CD4-positive, alpha-beta T cell treated with Interleukin-17A for 4 hours (primary cell): ENCODE results near the gene MPIG6B.
A peak's percentile ranks its signal among the peaks of the same experiment; 100 is the strongest.

Source experiments
- DNase-seq: peaks from one replicate; pipeline ENCODE4 v3.0.0-alpha.2; 2020; ENCODE audit warnings: mixed read lengths

Gene MPIG6B

DNA sequence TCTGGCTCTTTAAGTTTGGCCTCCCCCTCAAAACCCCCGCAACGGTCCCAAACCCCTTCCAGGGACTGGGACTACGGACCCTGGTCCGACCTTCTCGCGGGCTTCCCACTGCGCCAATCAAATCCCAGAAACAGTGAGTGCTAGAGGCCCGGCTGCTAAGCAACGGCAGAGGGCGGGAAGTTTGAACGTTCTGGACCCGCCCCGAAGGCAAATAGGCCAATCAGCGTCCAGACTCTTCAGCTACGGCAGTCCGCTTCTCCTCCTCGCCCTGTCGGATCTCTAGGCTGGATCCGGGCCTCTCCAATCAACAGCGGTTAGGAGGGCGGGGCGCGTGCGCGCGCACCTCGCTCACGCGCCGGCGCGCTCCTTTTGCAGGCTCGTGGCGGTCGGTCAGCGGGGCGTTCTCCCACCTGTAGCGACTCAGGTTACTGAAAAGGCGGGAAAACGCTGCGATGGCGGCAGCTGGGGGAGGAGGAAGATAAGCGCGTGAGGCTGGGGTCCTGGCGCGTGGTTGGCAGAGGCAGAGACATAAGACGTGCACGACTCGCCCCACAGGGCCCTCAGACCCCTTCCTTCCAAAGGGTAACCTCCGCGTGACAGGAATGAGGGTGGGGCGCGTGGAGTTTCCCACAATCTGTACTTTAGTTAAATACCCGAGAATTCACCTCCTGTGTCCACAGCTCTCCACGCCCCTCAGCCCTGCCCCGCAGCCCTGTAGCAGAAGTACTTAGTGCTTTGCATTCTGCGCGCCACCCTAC, 16.6 kb downstream of the MPIG6B start, which contains the start of gene MSH5:
TSS of gene MSH5 (plus strand) at position 367 of the 758 bp plus-strand sequence. CDS start 462 bp downstream, outside the sequence.
- DNase-seq, result peak; percentile 95

DNA sequence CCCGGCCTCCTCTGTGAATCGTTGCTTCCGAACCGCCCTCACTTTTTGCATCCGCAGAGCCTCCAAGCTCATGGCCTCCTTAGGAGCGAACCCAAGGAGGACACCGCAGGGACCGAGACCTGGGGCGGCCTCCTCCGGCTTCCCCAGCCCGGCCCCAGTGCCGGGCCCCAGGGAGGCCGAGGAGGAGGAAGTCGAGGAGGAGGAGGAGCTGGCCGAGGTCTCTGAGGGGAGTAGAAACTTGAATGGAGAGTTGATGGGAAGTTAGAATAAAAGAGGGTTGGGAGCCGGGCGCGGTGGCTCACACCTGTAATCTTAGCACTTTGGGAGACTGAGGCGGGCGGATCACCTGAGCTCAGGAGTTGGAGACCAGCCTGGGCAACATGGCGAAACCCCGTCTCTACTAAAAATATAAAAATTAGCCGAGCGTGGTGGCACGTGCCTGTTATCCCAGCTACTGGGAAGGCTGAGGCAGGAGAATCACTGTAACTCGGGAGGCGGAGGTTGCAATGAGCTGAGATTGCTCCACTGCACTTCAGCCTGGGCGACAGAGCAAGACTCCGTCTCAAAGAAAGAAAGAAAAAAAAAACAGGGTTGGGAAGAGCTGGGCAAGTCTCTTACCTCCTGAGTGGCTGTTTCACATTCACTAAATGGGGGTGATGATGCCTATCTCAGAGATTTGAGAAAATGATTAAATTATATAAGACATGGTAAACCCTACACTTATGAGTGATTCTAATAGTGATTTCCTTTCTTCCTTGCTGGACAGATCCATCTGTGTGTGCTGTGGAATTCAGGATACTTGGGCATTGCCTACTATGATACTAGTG, 17.4 kb downstream of the MPIG6B start:
- no peak for DNase-seq

DNA sequence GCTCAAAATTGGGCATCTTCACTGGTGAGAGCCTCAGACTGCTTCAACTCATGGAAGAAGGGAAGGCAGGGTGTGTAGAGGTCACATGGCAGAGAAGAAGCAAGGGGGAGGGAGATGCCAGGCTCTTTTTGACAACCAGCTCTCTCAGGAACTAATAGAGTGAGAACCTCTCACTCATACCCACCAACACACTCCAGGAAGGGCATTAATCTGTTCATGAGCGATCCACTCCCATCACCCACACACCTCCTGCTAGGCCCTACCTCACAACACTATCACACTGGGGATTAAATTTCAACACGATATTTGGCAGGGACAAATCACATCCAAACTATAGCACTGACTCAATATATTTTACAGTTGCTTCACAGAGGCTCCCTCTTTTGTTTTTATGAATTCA, 18.6 kb downstream of the MPIG6B start:
- no peak for DNase-seq

DNA sequence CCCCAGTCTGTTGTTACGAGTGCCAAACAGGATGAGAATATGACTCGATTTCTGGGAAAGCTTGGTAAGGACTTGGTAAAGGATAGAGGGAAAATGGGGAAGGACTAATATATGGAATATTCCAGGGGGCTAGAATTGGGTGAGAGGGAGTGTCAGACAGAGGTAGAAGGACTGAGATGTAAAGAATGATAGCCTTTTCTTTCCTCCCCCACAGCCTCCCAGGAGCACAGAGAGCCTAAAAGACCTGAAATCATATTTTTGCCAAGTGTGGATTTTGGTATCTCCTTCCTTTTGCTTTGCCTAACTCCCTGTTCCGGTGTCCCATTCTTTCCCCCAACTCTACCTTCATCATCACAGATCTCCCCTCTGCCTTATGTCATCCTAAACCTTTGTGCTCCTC, 19.7 kb downstream of the MPIG6B start:
- no peak for DNase-seq

DNA sequence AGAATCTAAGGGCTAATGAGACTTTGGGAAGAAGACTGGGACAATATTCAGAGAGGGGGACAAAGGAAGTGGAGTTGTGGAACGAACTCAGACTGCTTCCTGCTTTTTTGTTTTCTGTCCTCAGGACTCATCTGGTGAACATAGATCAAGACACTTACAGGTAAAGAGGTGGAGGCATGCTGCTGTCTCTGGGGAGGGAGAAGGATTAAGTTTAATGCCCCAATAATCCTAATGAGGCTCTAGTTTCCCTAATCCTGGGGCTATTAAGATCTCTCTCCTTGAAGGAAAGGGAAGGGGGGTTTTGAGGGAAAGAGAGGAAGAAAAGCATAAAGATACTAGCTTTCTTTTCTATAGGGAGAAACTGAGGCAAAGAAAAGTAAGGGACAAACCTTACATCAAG, 21.2 kb downstream of the MPIG6B start:
- no peak for DNase-seq

DNA sequence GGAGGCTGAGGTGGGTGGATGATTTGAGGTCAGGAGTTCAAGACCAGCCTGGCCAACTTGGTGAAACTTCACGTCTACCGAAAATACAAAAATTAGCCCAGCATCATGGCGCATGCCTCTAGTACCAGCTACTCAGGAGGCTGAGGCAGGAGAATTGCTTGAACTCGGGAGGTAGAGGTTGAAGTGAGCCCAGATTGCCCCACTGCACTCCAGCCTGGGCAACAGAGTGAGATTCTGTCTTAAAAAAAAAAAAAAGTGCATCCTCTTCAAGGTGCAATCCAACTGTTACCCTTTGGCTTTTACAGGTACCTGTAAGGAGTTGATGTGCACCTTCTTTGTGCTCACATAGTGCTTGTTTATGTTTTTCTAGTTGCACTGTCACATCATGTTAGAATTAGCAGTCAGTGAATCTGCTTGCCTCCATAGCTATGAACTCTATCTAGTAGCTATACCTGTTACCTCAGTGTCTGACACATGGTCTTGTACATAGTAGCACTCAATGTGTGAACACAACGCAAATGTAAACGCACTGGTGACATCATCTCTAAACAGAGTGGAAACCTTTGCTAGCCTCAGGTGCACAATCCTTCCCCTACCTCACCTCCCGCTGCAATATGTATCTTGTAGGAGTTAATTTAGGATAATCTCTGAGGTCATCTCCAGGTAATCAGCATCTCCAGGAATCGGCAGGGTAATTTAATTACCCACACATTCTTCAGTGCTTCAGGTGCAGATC, 26.3 kb downstream of the MPIG6B start:
- no peak for DNase-seq

DNA sequence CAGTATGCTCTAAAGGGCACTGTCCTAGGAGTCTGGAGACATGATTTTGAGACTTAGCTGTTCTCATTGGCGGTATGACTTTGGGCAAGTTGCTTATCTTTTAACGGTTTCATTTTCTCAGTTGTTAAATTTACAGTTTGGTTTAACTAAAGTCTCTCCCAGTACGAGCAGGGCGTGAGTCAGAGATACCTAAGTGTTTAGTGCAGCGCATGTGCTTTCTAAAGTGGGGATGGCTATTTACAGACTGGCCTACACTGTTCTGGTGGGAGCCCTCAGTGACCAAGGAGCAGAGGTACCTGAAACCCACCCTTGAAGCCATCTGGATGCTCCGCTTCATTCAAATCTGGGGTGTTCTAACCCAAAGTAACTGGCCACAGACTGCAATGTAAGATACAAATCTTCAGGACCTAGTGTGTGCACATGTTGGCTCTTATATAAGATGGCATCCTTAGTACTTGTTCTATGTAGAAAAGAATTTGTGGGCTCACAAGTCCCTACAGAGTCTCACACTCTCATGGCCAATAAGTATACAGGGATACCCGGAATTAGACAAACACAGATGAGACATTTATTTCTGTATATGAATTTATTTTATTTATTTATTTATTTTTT, 27.3 kb downstream of the MPIG6B start:
- no peak for DNase-seq

DNA sequence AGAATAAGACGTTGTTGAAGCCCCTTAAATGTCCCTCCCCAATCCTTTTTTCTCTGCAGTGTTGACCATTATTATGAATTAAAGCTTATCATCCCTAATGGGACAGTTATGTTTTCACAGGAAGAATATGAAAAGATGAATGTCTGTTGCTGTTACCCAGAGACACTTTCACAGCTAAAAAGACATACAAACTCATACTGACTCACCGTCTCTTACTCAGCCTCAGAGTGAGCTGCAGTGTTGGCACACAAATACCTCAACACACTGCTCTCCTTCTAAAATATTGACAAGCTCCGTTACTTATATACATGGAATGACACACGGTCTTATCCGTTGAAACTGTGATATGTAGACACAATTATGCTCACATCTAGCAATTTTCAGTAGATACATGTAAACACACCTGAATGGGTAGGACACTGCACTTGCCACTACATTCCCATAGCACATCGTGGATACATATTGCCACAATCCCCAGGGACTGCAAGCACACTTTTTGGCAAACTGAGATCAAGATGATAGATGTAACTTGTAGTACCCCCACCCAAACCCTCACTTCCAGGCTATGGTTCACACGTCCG, 29.7 kb downstream of the MPIG6B start:
- DNase-seq, result no peak

DNA sequence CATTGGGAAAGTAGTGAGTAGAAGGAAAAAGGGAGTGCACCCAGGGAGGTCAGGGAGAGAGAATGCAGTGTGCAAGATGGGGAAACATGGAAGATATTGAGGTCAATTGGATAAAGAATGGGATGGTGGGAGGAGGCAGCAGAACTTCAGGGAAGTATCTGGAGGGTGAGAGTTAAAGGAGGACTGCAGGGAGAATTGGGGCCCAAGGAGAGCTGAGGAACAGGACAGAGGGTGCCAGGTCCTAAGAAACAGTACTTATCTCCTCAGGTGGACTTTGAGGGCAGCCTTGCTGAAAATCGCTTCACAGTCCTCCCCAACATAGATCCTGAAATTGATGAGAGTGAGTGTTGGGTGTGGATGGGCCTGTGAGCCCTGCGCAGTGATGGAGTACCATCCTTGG, 35.1 kb downstream of the MPIG6B start:
- no peak for DNase-seq

DNA sequence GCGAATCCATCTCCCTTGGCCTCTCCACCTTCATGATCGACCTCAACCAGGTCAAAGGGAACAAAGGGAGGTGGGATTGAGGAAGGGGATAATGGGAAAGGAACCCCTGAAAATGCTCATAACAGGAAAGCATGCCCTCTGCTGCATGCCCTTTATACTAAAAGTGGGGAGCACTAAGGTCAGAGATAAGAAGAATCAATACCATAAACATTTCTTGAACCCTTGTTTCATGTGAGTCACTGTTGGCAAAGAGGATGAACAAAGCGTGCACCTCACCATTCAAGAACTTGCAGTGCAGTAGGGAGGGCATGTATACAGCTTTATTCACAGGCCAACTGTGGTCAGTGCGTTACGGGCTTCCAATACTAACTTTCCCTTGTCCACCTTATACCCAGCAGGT, 37.6 kb downstream of the MPIG6B start:
- no peak for DNase-seq

DNA sequence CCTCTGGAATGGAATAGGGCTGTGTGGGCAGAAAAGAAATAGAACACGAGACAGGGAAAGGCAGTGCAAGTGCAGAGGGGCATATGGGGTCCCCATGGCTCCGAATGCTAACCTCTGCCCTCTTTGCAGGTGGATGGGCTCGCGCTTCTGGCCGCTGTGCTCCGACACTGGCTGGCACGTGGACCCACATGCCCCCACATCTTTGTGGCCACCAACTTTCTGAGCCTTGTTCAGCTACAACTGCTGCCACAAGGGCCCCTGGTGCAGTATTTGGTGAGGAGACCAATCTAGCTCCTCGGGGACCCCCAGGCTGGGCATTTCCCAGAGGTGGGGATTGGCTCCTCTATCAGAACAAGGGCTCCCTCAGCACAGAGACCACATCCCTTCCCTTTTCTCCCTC, 38.2 kb downstream of the MPIG6B start:
- DNase-seq, result no peak

DNA sequence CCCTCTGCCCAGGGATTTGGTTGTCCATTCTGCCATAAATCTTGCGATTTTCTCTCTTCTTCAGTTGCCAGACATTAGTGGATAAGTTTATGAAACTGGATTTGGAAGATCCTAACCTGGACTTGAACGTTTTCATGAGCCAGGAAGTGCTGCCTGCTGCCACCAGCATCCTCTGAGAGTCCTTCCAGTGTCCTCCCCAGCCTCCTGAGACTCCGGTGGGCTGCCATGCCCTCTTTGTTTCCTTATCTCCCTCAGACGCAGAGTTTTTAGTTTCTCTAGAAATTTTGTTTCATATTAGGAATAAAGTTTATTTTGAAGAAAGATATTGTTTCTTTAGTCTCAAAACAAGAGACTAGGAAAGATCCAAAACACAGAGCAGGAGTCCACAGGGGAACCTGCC, 39.2 kb downstream of the MPIG6B start, which contains the start of gene SAPCD1:
TSS of gene SAPCD1 (plus strand) at position 301 of the 400 bp plus-strand sequence. CDS start 399 bp downstream, outside the sequence.
- DNase-seq, result no peak

DNA sequence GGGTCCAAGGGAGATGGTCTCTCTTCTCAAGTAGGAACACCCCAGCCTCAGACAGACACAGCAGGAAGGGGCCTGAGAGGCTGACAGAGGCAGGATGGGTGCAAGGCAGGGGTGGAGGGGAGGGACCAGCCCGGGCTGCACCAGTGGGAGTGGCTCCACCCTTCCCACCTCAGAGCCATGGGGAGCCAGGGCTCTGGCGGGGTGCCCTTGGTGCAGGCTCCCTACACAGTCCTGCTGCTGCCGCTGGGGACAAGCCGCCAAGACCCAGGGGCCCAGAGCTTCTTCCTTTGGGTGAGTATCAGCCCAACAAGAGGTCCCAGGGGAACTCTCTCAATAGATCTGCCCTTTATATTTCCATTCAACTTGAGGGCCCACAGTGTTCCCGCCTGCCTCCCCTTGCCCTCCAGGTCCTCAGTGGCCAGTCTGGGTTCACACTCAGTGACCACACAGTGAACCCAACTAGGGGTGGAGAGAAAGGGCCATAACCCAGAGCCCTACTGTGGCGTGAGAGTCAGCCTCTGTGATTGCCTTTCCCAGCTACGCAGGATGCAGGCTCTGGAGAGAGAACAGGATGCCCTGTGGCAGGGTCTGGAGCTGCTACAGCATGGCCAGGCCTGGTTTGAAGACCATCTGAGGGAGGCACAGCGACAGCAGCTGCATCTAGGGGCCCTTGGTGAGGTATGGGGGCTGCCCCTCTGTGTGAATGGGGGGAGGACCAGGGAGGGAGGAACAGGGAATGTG, 39.9 kb downstream of the MPIG6B start:
- DNase-seq, result no peak

DNA sequence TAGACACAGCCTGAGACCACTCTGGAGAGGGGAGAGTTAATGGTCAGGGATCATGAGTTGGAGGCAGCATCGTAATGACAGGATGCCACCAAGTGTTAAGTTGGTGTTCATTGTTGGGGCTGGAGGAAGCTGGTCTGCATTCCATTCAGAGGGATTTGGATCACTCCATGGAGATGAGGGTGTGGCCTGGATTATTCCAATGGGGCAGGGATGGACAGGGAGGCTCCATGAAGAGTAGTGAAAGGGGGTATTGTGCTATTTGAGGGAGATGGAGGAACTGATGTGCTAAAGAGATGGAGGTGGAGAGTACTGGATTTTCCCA, 40.4 kb downstream of the MPIG6B start:
- no peak for DNase-seq

DNA sequence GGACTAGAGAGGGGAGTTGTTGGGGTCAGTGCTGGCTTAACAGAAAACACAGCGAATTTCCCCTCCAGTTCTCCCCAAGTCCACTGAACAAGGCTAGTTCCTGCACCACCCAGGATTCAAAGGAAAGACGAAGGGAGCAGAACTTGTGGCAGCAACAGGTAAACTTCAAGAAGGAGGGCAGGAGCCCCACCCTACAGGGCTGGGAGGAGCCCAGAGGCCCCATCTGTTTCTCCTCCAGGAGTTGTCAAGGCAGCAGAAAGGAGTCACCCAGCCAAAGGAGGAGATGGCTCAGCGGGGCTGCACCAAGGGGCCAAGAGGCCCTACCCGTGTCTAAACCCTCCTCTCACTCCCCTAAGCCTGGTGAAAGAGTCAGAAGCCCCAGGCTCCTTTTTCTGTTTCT, 41.0 kb downstream of the MPIG6B start:
- no peak for DNase-seq

DNA sequence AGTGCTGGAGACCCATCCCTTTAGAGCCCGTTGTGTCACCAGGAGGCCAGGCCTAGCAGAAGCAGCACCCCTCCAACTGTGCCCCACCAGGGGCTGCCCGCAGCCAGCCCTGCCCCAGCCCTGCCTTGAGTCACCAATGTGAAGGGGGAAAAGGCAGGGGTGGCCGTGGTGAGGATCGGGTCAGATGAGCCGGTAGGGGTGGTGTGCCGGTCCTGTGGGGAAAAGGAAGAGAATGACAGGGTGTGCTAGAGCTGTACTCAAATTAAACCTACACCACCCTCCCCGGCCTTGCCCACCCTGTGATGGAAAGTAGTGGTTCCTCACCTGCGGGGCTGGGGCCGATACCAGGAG, 42.4 kb downstream of the MPIG6B start:
- DNase-seq, result no peak

DNA sequence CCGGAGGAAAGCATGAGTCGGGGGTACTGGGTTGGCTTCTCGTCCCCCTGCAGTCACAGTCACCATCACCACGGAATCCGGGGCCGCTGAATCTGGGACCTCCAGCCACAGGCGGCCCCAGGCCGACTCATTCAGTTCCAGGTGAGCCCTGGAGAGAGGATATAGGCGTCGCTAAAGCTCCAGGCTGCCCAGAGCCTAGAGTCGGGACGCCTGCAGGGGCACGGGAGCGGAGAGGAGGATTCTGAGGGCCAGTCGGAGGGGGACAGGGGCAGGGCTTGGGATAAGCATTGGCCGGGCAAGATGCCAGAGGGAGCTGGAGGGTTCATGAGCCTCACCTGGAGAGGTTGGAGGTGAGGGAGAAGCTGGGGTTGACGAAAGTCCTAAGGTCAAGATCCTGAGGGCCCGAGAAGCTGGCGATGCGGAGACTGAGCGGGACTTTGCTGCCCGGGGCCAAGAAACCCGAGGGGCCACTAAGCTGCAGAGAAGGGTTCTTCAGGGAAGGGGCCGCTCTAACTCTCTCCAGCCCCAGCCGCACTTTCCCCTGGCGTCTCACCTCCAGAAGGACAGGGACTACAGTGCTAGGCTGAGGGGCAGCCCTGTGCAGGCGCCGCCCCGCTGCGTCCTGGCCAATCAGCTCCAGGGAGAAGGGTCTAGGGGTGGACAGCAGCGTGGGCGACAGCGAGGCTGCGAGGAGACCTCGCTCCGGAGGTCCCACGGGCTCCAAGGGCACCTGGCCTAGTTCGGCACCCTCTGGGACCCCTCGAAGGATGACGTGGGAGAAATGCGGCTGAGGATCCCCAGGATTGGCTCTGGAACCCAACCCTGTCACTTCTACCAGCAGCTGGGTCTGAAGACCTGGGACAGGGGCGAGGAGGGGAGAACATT, 43.0 kb downstream of the MPIG6B start:
- DNase-seq, result no peak

DNA sequence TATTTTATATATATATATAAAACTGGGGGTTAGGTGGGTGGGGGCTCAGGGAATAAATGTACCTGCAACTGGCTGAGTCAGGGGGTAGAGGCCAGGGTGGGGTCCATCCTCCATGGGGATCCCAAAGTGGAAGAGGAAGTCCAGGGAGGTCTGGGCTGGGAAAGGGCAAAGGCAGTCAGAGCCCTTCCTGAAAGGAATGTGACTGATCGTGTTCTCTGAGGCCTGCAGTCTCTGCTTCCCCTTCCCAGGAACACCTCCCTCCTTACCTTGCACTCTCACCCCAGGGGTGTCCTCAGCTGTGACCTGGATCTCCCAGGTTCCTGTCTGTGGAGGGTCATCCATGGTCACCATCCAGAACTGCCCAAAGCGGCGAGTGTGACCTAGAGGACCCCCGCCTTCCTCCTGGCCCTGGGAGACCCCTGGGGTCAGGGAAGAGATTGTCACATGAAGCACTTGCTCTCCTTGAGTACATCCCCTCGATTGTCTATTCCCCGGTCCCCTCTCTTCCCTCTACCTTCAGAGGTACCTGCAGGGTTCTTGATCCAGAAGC, 44.0 kb downstream of the MPIG6B start:
- DNase-seq, result no peak

DNA sequence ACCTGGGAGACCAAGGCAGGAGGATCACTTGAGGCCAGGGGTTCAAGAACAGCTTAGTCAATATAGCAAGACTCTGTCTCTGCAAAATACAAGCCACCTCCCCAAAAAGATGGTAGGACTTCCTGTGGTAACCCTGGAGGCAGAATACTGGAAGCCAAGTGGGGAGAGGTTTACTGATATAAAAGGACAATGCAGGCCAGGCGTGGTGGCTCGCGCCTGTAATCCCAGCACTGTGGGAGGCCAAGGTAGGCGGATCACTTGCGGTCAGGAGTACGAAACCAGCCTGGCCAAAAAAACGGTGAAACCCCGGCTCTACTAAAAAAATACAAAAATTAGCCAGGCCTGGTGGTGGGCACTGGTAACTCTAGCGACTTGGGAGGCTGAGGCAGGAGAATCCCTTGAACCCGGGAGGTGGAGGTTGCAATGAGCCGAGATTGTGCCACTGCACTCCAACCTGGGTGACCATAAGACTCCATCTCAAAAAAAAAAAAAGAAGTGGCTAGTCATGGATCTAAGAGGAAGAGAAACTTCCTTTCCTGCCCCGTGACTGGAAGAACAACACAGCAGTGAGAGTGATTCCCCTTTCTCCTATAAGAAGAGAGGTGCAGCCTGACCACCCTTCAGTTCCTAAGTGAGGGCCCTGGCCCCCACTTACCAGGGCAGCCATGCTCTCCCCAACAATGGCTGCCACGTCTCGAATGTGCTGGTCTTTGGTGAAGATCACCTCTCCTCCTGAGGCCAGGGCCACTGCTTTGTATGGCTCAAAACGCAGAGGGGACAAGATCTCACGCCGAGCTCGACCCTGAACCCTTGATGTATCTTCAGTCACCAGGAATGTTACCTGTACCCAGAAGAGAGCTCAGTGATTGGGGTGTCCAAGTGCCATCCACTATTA, 45.4 kb downstream of the MPIG6B start:
- DNase-seq, result no peak
